Activated naive CD8-positive, alpha-beta T cell (primary cell): Measurements from ENCODE around the gene PLCB4.

Source experiments
- H3K27ac Mint-ChIP-seq: one replicate; pipeline ENCODE4 v1.8.0; 2021; ENCODE audit warnings: mixed read lengths
- H3K27me3 Mint-ChIP-seq: one replicate; pipeline ENCODE4 v1.8.0; 2021; ENCODE audit warnings: mixed read lengths
- H3K36me3 Mint-ChIP-seq: one replicate; pipeline ENCODE4 v1.8.0; 2021; ENCODE audit warnings: mixed read lengths
- H3K4me1 Mint-ChIP-seq: one replicate; pipeline ENCODE4 v1.8.0; 2021; ENCODE audit warnings: low read depth, mixed read lengths
- H3K4me3 Mint-ChIP-seq: one replicate; pipeline ENCODE4 v1.8.0; 2021; ENCODE audit warnings: mild to moderate bottlenecking, mixed read lengths
- H3K9me3 Mint-ChIP-seq: one replicate; pipeline ENCODE4 v1.8.0; 2021; ENCODE audit warnings: low read depth, mixed read lengths

The PLCB4 gene

DNA sequence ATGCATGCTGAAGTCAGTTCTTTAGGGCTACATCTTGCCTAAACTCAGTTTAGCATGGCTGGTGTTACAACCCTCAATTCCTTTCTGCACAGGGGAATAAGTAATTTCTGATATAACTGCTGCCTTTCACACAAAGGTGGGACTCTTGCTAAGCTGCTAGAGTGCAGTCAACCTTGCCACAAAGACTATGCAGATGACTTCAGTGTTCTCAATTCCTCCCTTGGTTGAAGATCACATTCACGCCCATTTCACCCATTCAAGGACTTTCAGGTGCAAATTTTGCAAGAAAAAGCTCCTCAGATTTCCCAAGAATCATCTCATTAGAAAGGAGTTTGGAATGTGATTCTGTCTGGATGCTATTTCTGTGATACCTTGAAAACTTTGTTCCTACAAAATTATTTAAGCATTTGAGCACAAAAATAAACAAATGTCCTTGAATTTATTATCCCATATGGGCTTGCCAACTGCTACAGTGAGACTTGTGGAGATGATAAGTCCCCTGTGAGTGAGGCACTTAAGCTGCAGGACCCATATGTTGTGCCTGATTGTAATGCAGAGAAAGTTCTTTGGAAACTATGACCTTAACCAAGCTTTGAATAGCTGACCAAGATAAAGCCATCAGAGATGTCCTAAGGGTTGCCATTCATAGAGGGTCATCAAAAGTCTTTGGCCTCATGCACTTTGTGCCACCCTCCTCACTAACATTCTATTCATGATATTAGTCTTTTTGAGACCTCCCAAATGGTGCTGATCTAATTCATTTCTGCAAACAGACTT lies 111.8 kb downstream of the PLCB4 start:
- Mint-ChIP-seq H3K27me3 (no peaks in the 10 kb centered on the region), H3K27ac (no peak overlapping the region), H3K9me3 (peaks cover 4% of the 10 kb centered on the region), H3K36me3 (no peaks in the 10 kb centered on the region), H3K4me1 (no peaks in the 10 kb centered on the region), H3K4me3 (no peak overlapping the region)

DNA sequence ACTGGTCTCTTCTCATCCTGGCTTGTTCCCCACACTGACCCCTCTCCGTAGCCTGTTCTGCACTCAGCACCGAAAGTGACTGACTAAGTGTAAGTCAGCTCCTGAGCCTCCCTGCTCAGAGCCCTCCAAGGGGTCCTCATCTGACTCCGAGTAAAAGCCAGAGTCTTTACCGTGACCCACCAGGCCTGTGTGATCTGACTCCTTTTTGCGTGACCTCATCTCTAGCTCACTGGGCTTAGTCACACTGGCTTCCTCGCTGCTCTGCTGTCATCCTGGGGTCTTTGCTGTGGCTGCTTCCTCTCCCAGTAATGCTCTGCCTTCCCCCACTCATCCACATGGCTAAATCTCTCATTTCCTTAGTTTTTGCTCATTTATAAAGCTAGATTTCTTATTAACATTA lies 116.6 kb downstream of the PLCB4 start:
- no peak overlapping the region for H3K4me3 Mint-ChIP-seq
- no peaks in the 10 kb centered on the region for H3K27me3 Mint-ChIP-seq
- H3K4me1 Mint-ChIP-seq, result no peaks in the 10 kb centered on the region
- no peaks in the 10 kb centered on the region for H3K36me3 Mint-ChIP-seq
- H3K9me3 Mint-ChIP-seq, result no peaks in the 10 kb centered on the region
- no peak overlapping the region for H3K27ac Mint-ChIP-seq

DNA sequence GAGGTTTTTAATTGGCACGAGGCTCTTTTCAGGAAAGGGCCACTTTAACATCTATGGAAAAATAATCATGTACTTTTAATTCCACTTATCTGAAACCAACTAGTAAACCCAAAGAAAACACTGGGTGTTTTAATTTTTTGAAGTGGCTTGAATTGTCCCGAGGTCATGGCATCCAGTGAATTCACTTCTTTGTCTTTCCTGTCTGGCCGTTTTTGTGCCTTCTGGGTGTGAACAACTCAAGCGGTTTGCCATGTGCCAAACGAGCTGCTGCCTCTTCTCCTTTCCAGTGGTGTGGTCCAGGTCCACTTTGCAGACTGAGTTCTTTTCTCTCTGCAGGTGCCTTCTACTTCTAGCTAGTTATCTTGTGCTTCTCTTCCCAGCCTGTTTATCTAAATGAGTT lies 117.5 kb downstream of the PLCB4 start:
- Mint-ChIP-seq H3K36me3 (no peaks in the 10 kb centered on the region), H3K27me3 (no peaks in the 10 kb centered on the region), H3K4me1 (no peaks in the 10 kb centered on the region), H3K27ac (no peak overlapping the region), H3K4me3 (no peak overlapping the region), H3K9me3 (no peaks in the 10 kb centered on the region)

DNA sequence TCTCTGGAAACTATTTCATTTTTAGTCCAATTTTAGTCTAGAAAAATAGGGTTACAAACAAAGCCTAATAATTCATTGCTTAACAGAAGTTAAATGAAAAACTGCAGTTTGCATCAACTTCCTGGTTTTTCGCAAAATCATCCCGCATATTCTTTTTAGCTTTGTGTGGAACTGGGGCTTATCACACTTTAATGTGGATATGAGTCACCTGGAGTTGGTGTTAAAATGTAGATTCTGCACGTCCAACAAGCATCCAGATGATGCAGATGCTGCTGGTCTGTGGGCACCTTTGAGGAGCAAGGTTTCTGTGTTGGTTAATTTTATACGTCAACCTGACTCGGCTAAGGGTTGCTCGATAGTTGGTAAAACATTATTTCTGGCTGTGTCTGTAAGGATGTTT lies 126.1 kb downstream of the PLCB4 start:
- Mint-ChIP-seq H3K4me1 (no peaks in the 10 kb centered on the region), H3K9me3 (peaks cover 6% of the 10 kb centered on the region), H3K27ac (no peak overlapping the region), H3K27me3 (no peaks in the 10 kb centered on the region), H3K4me3 (no peak overlapping the region), H3K36me3 (no peaks in the 10 kb centered on the region)

DNA sequence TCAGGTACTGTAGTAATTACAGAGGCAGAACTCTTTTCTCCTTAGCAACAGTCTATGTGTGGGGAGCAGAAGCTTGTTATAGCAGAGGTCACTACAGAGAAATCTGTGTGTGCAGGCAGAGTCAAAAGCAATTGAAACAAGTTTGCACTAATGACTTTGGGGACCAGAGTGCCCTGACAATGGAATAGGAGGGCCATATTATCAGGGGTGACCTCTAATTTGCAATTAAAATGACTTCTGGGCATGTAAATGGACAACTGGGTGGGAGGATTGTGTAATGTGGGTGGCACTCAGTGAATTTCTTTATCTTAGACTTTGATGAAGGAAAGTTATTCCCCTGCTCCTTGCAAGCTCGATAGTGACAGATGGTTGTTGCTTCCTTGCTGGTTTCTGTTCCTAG lies 127.2 kb downstream of the PLCB4 start:
- Mint-ChIP-seq H3K4me1 (no peaks in the 10 kb centered on the region), H3K36me3 (no peaks in the 10 kb centered on the region), H3K9me3 (peaks cover 11% of the 10 kb centered on the region), H3K27me3 (no peaks in the 10 kb centered on the region), H3K4me3 (no peak overlapping the region), H3K27ac (no peak overlapping the region)

DNA sequence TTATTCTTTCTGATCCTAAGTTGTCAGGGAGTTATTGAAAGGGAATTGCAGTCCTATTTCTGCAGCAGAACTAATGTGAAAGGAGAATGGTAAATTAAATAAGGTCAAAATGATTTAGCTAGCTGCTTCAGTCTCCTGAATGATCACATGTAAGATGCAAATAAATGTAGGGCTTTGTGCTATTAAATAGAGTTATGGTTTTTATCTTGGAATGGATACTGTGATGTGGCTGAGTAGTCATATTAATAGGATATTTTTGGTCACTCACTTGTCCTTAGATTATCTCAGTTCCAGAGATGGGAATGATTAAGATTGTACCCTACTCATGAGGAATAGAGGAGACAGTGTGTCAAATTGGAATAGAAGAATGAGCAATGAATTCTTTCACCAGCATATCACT lies 129.6 kb downstream of the PLCB4 start:
- Mint-ChIP-seq H3K36me3 (no peaks in the 10 kb centered on the region), H3K4me3 (no peak overlapping the region), H3K9me3 (peaks cover 8% of the 10 kb centered on the region), H3K27ac (no peak overlapping the region), H3K4me1 (no peaks in the 10 kb centered on the region), H3K27me3 (no peaks in the 10 kb centered on the region)

DNA sequence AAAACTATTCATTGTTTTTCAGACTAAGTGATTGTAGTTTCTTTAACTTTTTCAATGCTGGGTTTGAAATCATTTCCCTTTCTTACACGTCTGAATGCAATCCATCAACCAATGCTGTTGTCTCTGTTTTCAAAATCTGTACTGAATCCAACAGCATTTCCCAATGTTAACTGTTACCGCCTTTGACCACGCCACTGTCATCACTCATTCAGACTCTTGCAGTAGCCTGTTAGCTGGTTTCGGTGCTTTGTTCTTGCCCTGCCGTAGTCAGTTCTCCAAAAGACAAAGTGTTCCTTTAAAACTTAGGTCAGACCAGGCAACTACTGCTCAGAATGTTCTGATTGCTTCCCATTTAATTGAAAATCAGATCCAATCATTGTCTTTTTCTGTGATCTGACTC lies 131.3 kb downstream of the PLCB4 start:
- no peaks in the 10 kb centered on the region for H3K27me3 Mint-ChIP-seq
- H3K36me3 Mint-ChIP-seq, result no peaks in the 10 kb centered on the region
- no peaks in the 10 kb centered on the region for H3K4me1 Mint-ChIP-seq
- no peak overlapping the region for H3K27ac Mint-ChIP-seq
- peaks cover 8% of the 10 kb centered on the region for H3K9me3 Mint-ChIP-seq
- no peak overlapping the region for H3K4me3 Mint-ChIP-seq

DNA sequence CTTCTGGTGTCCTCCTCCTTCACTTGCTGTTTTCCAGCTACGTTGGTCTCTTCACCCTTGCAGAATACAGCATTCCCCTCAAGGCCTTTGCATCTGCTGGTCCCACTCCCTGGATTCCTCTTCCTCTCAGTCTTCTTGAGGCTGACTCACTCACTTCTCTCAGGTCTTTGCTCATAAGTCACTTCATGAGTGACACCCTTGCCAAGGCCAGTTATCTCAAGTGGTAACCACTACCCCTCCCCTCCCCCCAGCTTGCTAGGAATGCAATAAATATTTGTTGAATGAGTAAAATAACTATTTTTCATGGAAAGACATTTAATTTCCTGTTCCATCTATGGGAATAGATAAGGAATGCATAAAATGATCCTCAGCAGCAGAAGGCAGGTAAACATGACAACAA lies 131.7 kb downstream of the PLCB4 start:
- Mint-ChIP-seq H3K36me3 (no peaks in the 10 kb centered on the region), H3K27ac (no peak overlapping the region), H3K4me1 (no peaks in the 10 kb centered on the region), H3K4me3 (no peak overlapping the region), H3K27me3 (no peaks in the 10 kb centered on the region), H3K9me3 (peaks cover 8% of the 10 kb centered on the region)

DNA sequence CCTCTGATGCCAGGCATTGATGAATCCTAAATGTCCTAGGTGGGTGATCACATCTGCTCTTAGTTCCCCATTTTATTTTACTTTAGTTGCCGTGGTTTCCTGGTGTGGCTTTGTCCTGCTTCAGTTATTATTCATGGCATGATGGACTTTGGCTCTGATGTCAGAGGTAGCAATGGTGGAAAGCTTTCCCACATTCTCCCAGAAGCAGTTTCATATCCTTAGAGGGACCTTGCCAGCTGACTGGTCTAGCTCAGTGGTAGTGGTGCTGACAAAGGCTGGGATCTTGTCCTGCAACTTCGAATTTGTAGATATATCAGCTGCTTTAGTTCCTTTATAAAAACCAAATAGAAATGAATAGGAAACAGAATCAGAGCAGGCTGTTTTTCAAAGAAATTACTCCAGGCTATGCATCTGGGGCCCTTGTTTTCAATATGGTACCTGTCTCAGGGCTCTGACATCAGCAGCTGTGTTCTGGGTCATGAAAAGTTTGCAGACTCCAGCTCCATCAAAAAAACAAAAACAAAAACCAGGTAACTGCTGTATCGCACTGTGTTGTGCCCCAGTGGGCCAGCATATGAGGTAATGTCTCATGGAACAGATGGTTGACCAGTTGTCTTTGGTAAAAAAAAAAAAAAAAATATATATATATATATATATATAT lies 133.7 kb downstream of the PLCB4 start:
- Mint-ChIP-seq H3K27ac (no peak overlapping the region), H3K27me3 (no peaks in the 10 kb centered on the region), H3K36me3 (no peaks in the 10 kb centered on the region), H3K4me1 (no peaks in the 10 kb centered on the region), H3K4me3 (no peak overlapping the region), H3K9me3 (peaks cover 8% of the 10 kb centered on the region)

DNA sequence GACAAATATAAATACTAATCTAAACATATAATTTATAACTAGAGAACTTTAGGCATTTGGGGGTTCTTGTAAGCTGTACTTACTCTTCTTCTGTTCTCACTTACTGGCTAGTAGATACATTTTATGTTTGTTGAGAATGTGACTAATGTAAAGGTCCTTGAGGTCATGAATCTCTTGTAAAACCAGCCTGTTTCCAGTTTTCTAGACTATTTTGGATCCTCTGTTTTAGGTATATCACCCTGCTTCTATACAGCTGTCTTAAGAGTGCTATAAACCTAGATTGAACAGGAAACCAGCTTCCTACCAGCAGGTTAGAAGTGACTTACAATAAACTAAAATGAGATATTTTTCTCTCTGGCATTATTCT lies 134.2 kb downstream of the PLCB4 start:
- H3K4me1 Mint-ChIP-seq, result no peaks in the 10 kb centered on the region
- no peaks in the 10 kb centered on the region for H3K27me3 Mint-ChIP-seq
- no peak overlapping the region for H3K4me3 Mint-ChIP-seq
- no peak overlapping the region for H3K27ac Mint-ChIP-seq
- no peaks in the 10 kb centered on the region for H3K36me3 Mint-ChIP-seq
- H3K9me3 Mint-ChIP-seq, result peaks cover 8% of the 10 kb centered on the region

DNA sequence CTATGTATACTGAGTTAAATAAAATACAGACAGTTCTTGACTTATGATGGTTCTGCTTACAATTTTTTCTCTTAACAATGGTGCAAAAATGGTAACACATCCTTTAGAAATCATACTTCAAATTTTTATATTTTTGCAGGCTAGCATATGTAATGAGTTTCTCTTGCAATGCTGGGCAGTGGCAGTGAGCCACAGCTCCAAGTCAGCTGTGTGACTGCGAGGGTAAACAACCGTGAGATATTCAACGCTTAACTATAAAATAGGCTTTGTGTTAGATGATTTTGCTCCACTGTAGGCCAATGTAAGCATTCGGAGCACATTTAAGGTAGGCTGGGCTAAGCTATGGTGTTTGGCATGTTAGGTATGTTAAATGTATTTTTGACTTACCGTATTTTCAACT lies 136.1 kb downstream of the PLCB4 start:
- Mint-ChIP-seq H3K4me3 (no peak overlapping the region), H3K4me1 (no peaks in the 10 kb centered on the region), H3K36me3 (no peaks in the 10 kb centered on the region), H3K27ac (no peak overlapping the region), H3K27me3 (no peaks in the 10 kb centered on the region), H3K9me3 (peaks cover 8% of the 10 kb centered on the region)

DNA sequence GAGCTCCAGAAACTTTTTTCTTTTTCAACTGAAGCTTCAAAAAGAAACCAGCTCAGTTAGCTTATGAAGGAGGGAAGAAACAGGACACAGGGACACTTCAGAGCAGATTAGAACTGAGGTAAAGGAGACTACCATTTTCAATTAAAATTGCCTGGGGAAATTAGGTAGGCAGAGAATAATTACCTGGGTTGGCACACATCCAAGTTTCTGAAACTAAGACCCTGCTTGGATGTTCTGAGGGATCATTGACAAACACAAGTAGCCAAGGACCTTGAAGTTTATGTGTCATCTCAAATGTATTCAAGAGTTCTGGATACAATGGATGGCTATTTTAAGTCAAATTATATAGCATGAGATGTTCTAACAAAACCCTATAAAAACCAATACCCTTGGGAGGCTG lies 137.6 kb downstream of the PLCB4 start:
- Mint-ChIP-seq H3K27ac (no peak overlapping the region), H3K27me3 (no peaks in the 10 kb centered on the region), H3K9me3 (peaks cover 3% of the 10 kb centered on the region), H3K36me3 (no peaks in the 10 kb centered on the region), H3K4me3 (no peak overlapping the region), H3K4me1 (no peaks in the 10 kb centered on the region)

DNA sequence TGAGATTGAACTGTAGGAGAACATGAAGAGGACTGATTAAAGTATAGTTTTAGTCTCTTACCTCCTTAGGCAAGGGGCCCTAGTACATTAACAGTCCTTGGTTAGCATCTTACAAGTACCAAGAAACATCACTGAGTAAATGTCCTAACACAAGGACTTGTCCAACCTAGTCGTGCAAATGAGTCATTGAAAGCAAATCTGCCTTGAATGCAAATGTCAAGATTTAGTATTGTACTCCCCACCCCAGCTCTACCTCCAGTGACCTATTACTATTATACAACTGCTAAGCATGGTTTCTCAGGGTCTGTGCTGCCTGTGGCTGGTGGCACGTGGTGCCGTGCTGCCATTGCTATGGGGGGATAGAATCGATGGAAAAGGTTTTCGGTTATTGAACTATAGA lies 138.4 kb downstream of the PLCB4 start:
- Mint-ChIP-seq H3K4me3 (no peak overlapping the region), H3K27ac (no peak overlapping the region), H3K27me3 (no peaks in the 10 kb centered on the region), H3K4me1 (no peaks in the 10 kb centered on the region), H3K9me3 (no peaks in the 10 kb centered on the region), H3K36me3 (no peaks in the 10 kb centered on the region)

DNA sequence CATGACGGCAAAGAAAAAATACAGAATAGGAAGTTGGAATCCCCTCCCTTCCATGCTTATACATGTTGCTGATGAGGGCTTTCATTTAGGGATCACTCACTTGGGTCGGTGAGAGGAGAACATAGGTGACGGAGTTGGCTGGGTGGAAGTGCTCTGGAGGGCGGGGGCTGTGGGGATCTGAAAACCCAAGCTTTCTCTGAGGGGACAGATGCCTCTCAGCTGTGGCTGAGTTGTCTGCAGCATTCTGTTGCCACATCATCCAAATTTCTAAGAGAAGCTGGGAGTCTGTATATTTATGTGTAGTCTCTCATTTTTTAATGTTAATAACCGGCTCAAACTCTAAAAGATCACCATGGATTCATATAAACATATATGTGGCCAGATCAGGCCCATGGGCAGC lies 141.5 kb downstream of the PLCB4 start:
- Mint-ChIP-seq H3K27me3 (no peaks in the 10 kb centered on the region), H3K4me1 (no peaks in the 10 kb centered on the region), H3K27ac (no peak overlapping the region), H3K36me3 (no peaks in the 10 kb centered on the region), H3K9me3 (no peaks in the 10 kb centered on the region), H3K4me3 (no peak overlapping the region)

DNA sequence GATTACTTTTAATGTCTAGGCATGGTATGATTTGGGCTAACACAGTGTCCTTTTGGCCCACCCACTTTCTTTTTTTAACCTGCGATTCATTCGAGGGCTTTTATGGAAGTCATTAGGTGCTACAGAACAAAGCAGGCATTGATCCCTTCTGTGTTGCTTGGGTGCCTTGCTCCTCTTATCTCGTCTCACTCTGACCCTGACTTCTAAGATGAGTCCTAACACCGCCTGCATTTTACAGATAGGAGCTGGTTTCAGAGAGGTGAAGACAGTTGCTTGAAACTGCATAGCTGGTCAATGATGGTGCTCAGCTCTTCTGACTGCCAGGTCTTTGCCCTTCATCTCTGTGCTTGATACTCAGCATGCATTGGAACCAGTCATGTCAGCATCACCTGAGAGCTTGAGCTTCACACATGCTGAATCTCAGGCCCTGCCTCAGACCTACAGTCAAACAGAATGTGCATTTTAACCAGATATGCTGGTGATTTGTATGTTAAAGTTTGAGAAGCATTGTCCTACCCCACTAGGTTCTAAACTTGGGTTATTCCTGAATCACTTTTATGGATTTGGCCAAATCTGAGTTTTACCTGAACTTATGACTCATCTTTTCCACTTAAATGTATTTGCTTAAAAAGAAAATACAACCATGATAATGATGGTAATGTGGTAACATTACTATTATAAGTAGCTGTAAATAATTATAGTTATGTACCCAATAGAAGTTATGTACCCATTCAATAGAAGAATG lies 142.3 kb downstream of the PLCB4 start:
- Mint-ChIP-seq H3K27ac (no peak overlapping the region), H3K36me3 (no peaks in the 10 kb centered on the region), H3K27me3 (no peaks in the 10 kb centered on the region), H3K4me3 (no peak overlapping the region), H3K9me3 (no peaks in the 10 kb centered on the region), H3K4me1 (no peaks in the 10 kb centered on the region)
